HG02852 (cell line): ENCODE data around the gene SMAP1.
"Not testable (repeated sequence)": the region's sequence is repeated elsewhere in the genome, so short reads cannot be mapped to it uniquely, and the experiment has no call there.

Experiments
- ATAC-seq: cut with Tn5 transposase; IDR thresholded peaks from one replicate; pipeline ENCODE4 v1.9.1; 2021; ENCODE audit warnings: mild to moderate bottlenecking, moderate library complexity; ENCODE audit not compliant: unreplicated experiment

SMAP1 gene

DNA sequence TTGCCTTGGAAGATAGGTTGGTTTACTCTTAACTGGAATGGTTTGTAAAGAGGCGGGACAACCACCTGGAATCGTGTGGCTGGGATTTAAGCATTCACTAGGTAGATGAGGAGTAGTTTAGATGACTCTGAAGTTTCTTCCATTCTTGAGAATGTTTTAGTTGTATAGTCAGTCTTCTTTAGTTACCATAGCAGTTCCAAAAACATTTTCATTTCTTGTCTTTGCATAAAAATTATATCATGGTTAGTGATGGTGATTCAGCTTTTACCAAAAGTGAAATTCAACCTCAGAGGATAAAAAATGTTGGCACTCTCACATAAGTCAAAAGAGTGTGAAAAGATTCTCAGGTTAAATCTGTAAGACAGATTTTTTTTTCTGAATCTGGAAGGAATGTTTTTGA, 70.3 kb downstream of the SMAP1 start:
- no peak for ATAC-seq

- ATAC-seq: no peak
These were observed 71.9 kb downstream of the SMAP1 start for GRCh38 chr6:70739534-70739933.

DNA sequence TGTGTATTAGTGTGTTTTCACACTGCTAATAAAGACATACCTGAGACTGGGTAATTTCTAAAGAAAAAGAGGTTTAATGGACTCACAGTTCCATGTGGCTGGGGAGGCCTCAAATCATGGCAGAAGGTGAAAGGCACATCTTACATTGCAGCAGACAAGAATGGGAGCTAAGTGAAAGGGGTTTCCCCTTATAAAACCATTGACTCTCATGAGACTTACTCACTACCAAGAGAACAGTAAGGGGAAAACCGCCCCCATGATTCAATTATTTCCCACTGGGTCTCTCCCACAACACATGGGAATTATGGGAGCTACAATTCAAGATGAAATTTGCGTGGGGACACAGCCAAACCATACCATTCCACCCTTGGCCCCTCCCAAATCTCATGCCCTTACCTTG, 73.1 kb downstream of the SMAP1 start:
- not testable (repeated sequence) for ATAC-seq

- not testable (repeated sequence) for ATAC-seq
These were observed 74.8 kb downstream of the SMAP1 start for GRCh38 chr6:70742462-70742861.

GRCh38 chr6:70753870-70754380, 86.2 kb downstream of the SMAP1 start:
- ATAC-seq: no peak

DNA sequence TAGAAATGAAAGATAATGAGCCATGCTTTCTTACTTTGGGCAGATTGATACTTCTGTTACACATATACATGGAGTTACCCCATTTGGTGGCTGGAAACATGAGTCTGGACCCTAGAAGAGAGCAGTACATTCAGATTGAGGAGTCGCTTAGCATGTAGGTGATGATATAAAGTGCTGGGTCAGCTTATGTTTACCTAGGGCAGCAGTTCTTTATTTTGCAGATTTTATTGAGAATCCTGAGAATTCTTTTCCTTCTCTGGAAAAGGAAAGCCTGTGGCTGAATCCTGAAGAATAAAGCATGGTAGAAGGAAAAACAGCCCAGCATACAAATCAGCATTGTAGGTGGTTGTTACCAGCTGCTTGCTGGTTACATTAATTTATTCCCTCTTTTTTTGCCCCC, 91.2 kb downstream of the SMAP1 start:
- no peak for ATAC-seq

- ATAC-seq: no peak
These were observed 96.2 kb downstream of the SMAP1 start for GRCh38 chr6:70763754-70764510.

DNA sequence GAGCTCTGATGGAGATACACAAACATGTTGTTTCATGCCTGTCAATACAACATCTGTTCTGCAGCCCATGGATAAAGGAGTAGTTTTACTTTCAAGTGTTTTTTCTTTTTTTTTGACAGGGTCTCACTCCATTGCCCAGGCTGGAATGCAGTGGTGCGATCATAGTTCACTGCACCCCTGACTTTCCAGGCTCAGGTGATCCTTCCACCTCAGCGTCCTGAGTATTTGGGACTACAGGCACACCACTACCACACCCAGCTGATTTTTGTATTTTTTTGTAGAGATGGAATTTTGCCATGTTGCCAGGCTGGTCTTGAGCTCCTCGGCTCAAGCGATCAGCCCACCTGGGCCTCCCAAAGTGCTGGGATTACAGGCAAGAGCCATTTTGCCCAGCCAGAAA, 97.0 kb downstream of the SMAP1 start:
- ATAC-seq: no peak

GRCh38 chr6:70771351-70771750, 103.7 kb downstream of the SMAP1 start:
- ATAC-seq: not testable (repeated sequence)

- no peak for ATAC-seq
These were observed 112.3 kb downstream of the SMAP1 start for GRCh38 chr6:70779934-70780333.

DNA sequence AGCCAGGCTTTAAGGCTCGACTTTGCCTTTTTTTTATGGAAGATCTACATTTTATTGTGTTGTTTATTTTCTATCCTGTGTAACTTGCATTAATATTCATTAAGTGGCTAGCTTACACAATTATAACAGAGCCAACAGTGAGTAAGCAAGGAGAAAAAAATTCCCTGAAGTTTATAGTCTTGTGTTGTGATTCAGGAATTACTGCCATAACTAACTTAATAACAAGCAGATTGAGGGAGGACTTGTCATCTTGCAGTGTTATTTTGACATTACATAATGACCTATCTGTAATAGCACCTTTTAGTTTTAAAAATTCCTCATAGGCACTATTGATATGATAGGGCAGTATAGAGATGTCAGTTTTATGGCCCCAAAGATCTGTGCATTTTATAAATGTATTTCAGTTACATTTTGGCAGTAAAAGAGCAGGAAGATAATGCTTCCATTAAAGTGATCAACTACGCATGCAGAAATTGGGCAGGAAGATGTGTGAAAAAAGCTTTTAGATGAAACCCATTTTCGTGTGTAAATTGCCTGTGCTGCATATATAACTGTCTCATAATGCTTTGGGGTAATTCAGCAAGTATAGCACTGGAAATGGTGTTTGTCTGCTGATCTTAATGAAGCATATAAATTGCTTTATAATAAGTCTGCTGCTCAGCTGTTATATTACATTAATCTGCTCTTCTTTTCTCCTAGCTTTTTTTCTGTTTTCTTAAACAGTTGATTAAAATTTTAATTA, 123.0 kb downstream of the SMAP1 start:
- ATAC-seq: no peak

GRCh38 chr6:70797625-70798024, 129.9 kb downstream of the SMAP1 start:
- peak; percentile 98 for ATAC-seq

GRCh38 chr6:70806086-70806485, 138.4 kb downstream of the SMAP1 start:
- ATAC-seq: no peak

DNA sequence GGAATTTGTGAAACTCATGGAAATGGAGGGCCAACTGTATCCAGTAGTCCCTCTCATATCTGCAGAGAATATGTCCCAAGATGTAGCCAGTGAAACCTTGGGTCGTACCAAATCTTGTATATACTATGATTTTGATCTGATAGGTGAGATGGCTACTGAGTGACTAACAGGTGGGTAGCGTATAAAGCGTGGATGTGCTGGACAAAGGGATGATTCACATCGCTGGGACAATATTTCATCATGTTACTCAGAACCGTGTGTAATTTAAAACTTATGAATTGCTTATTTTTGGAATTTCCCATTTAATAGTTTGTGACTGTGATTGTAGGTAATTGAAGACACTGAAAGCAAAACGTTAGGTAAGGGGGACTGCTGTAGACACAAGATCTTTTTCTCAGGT, 144.1 kb downstream of the SMAP1 start:
- no peak for ATAC-seq

DNA sequence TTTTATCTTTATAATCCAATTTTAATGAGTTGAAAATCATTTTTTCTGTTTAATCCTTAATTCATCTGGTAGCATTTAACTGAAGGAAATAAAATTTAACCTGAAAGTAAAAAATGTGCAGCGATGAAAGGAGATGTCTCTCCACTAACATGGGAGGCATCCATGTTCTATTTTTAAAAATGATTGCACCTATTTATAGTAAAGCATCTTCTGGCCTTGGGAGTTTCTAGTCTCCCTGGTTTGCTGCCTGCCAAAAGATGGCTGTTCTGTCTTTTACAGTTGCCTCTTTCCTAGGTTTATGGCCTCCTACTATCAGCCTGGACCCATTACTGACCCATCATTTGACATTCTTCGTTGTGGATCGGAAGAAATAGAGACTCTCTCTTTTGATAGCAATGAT, 146.2 kb downstream of the SMAP1 start:
- no peak for ATAC-seq

DNA sequence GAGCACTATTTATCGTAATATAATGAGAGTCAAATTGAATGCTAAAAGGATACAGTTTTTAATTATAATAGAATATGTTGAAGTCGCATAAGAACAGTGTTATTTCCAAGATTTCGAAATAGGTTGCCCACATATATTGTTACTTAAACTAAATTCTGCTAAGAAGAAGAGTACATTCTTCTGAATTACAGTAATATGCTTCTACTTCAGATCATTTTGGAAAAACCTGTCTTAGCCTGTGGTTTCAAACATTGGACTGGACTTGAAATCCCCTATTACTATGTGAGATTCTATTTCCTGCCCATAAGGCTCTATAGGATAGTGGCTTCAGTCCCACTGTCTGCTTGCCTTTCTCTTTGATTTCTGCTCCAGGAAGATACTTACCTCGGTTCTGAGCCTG, 152.0 kb downstream of the SMAP1 start:
- no peak for ATAC-seq

DNA sequence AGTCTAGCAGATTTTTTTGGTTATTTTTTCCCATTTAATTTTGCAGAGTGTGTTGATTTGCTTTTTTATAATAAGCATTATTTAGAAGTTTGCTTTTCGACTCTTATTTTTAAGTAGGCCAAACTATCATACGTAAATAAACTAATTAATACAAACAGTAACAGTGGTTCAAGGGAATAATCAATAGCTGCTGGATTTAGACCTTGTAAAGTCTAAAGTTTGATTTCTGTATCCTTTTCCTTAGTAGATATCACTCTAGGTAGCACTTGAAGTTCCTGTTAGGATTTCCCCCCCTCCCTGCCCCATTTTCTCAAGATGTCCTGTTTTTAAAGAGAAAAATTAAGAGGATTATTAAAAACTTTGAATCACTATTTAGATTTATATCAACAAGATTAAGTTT, 153.1 kb downstream of the SMAP1 start:
- ATAC-seq: no peak

DNA sequence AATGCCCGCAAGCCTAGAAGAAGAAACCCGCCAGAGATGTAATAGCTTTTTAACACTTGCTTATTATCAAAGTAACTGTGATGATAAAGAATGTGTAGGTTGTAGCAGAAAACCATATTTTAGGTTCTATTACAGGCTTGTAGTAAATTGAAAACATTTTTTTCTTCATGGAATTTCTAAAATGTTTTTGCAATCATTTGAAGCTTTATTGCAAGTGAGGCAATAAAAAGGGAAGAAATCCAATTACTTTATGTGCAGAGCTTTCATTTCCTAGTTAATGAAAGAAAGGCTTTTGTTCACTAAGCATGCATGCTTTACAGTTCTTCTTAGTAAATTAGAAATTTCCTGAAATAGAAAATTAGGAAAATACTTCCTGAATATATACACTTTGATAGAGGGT, 154.1 kb downstream of the SMAP1 start:
- ATAC-seq: no peak

GRCh38 chr6:70823651-70824050, 156.0 kb downstream of the SMAP1 start:
- peak; percentile 71 for ATAC-seq

GRCh38 chr6:70831427-70831826, 163.7 kb downstream of the SMAP1 start:
- ATAC-seq: no peak

DNA sequence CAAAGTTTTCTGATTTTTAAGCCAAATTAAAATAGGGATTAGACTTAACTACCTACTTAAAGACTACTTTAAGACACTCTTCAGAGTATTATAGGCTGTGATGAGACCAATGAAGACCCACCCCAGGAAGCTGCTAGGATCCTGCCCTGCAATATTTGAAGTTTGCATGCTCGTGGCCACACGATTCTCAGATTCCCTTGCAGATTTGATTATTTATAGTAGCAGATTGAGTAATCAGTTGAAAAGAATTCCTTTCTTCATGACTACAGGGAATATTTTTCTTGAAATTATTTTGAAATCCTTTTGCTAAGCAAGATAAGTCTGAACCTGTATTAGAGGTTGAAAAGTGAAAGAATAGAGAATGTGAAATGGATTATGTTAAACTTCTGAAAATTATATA, 166.8 kb downstream of the SMAP1 start:
- ATAC-seq: no peak

- ATAC-seq: no peak
These were observed 171.2 kb downstream of the SMAP1 start for GRCh38 chr6:70838907-70839285.
